Fibroblast of villous mesenchyme (primary cell): ENCODE data around the gene CDK13. TPM values are rescaled to one million over a fixed set of nuclear protein-coding genes. Genes with fewer than 3 reads are reported as not detected.
A peak's percentile ranks its signal among the peaks of the same experiment; 100 is the strongest.
"Not testable (repeated sequence)": the region's sequence is repeated elsewhere in the genome, so short reads cannot be mapped to it uniquely, and the experiment has no call there.

Source experiments
- DNase-seq: peaks from one replicate; pipeline ENCODE4 v3.0.0-alpha.2; 2010; ENCODE audit warnings: low read depth
- H3K4me3 ChIP-seq: 2 replicates; pipeline ENCODE4 v1.5.1; 2011; ENCODE audit warnings: low read depth, mild to moderate bottlenecking, low read length
- CTCF ChIP-seq: IDR thresholded peaks from 2 replicates; pipeline ENCODE4 v1.5.1; 2012; ENCODE audit warnings: low read depth, mild to moderate bottlenecking, low read length; ENCODE audit not compliant: insufficient read depth
- total RNA-seq: library from RNA; depleted of rRNA; stranded (reverse); fragments of >200 nt; gene quantifications from 2 replicates; pipeline ENCODE4 v1.2.3, GENCODE V29; 2012

Gene CDK13
- total RNA-seq, 1 donor = 82.5 TPM

GRCh38 chr7:40133561-40134427 is 183.7 kb downstream of the CDK13 start:
- H3K4me3 ChIP-seq = peak overlapping the region; percentile 97
- TF ChIP-seq CTCF = no peak
- DNase-seq = peak; percentile 40

DNA sequence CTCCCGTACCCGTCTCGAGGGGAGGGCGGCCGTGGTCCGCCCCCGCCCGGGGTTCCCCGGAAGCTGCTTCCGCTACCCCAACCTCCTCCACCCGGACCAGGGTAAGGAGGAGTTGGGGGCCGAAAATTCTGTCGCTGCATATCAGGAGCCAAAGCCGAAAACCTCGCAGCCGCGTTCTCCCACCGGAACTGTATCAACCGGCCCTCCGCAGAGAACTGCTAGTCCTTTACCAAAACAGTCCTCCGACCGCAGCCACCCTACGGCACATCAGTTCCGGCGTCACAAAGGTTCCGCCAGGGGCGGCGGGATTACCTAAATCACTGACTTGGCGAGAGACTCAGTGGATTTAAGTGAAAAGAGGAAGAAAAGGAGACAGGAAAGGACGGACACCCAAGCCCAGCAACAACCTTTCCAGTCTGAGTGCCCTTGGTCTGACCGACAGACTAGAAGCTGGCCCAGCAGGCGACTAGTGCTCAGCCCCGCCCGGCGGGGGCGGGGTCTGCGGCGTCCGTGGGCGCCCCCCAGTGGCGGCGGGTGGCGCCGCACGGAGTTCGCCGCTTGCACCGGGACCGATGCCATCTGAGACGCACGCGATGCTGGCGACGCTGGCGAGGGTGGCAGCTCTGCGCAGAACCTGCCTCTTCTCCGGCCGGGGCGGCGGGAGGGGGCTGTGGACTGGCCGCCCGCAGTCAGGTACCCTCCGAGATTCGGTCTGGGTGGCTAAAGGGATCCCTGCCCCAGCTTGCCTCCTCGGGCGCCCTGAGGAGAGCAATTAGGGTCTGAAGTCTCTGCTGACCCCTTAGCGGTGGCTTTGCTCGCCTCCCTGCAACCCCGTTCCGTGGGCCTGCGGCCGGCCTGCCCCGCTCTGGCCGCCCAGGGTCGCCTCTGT is 184.6 kb downstream of the CDK13 start, which contains the start of the genes MPLKIP and SUGCT:
Gene MPLKIP (minus strand): TSS at position 195 of the 889 bp plus-strand sequence. CDS start 55 bp downstream, at position 140.
Gene SUGCT (plus strand): TSS at position 578 of the 889 bp plus-strand sequence.
- DNase-seq = peak; percentile 91
- peak; percentile 97 for TF ChIP-seq CTCF
- H3K4me3 ChIP-seq = peak within 1 kb of the TSS; percentile 97

GRCh38 chr7:40135317-40135610 is 185.2 kb downstream of the CDK13 start:
- H3K4me3 ChIP-seq = peak overlapping the region; percentile 97
- peak; percentile 22 for DNase-seq
- TF ChIP-seq CTCF = no peak

GRCh38 chr7:40137563-40137962 is 187.5 kb downstream of the CDK13 start:
- no peak overlapping the region for H3K4me3 ChIP-seq
- DNase-seq = no peak
- TF ChIP-seq CTCF = no peak

DNA sequence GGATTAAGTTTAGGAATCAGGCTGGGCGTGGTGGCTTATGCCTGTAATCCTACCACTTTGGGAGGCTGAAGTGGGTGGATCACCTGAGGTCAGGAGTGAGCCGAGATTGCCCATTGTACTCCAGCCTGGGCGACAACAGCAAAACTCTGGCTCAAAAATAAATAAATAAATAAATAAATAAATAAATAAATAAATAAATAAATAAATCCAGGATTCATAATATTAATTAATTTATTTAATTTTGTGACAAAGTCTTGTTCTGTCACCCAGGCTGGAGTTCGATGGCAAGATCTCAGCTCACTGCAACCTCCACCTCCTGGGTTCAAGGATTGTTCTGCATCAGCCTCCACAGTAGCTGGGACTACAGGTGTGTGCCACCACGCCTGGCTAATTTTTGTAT is 188.9 kb downstream of the CDK13 start:
- TF ChIP-seq CTCF = no peak
- no peak overlapping the region for H3K4me3 ChIP-seq
- no peak for DNase-seq

GRCh38 chr7:40139891-40140290 is 189.8 kb downstream of the CDK13 start:
- H3K4me3 ChIP-seq, DNase-seq: not testable (repeated sequence)

- H3K4me3 ChIP-seq, DNase-seq: not testable (repeated sequence)
Measured at GRCh38 chr7:40141916-40142315, 191.9 kb downstream of the CDK13 start.

DNA sequence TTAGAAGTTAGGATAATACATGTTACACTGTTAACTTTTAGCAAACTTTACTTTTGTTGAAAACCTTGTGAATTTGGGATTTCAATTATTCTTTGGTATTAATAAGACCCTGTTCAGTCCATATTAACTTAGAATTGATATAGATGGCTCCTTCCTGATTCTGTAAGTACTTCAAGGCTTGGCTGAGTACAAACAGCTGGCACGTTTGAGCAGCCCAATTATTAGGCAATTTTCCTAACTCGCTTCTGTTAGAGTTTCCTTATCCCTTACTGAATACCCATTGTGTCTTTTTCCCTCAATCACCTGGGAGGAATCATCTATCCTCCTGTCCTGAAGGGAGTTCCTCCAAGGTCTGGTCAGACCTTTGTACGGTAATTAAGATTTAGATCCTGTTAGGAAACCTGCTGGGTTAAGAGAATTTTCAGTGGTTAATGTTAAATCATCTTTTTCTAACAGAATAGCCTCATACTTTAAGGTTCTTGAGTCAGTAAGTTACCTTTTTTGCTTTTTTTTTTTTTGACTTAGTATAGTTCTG is 195.6 kb downstream of the CDK13 start:
- peak; percentile 11 for DNase-seq
- H3K4me3 ChIP-seq = not testable (repeated sequence)
